Fibroblast of pulmonary artery (primary cell): Measurements from ENCODE around the gene STAG1.

ENCODE experiments used
- DNase-seq: peaks from one replicate; pipeline ENCODE4 v3.0.0-alpha.2; 2010; ENCODE audit warnings: low read depth
- H3K4me3 ChIP-seq: replicated peaks from 2 replicates; pipeline ENCODE4 v1.5.1; 2011; ENCODE audit warnings: low read depth, mild to moderate bottlenecking, control low read depth, low read length, moderate library complexity
- CTCF ChIP-seq: IDR thresholded peaks from 2 replicates; pipeline ENCODE4 v1.5.1; 2011; ENCODE audit warnings: mild to moderate bottlenecking, control low read depth, low read length, inconsistent platforms; ENCODE audit errors: missing control alignments

Gene STAG1

GRCh38 chr3:136513367-136513766 is 238.8 kb downstream of the STAG1 start:
- no peak for TF ChIP-seq CTCF
- H3K4me3 ChIP-seq, result no peak overlapping the region
- no peak for DNase-seq

GRCh38 chr3:136512381-136512780 is 239.8 kb downstream of the STAG1 start:
- no peak for TF ChIP-seq CTCF
- peak; percentile 2 for DNase-seq
- no peak overlapping the region for H3K4me3 ChIP-seq

- DNase-seq, result no peak
- no peak for TF ChIP-seq CTCF
Observed at GRCh38 chr3:136505676-136506075, 246.5 kb downstream of the STAG1 start.

GRCh38 chr3:136503056-136503455 is 249.1 kb downstream of the STAG1 start:
- no peak overlapping the region for H3K4me3 ChIP-seq
- no peak for DNase-seq
- TF ChIP-seq CTCF, result no peak

More at GRCh38 chr3:136505676-136506075, 246.5 kb downstream of the STAG1 start:
- no peak overlapping the region for H3K4me3 ChIP-seq

GRCh38 chr3:136498919-136499447 is 253.2 kb downstream of the STAG1 start:
- no peak for DNase-seq
- H3K4me3 ChIP-seq, result no peak overlapping the region

GRCh38 chr3:136495213-136495612 is 257.0 kb downstream of the STAG1 start:
- no peak overlapping the region for H3K4me3 ChIP-seq
- DNase-seq, result no peak
- TF ChIP-seq CTCF, result no peak

More at GRCh38 chr3:136498919-136499447, 253.2 kb downstream of the STAG1 start:
- TF ChIP-seq CTCF, result no peak

GRCh38 chr3:136490646-136491405 is 261.4 kb downstream of the STAG1 start:
- no peak for TF ChIP-seq CTCF
- no peak for DNase-seq

More at GRCh38 chr3:136490646-136491405, 261.4 kb downstream of the STAG1 start:
- H3K4me3 ChIP-seq, result no peak overlapping the region
